ENCODE measurements around the gene NPR1.

GRCh38 chr1:153693466-153693865, 15.0 kb downstream of the NPR1 start:
- TF ChIP-seq CTCF (conservative IDR thresholded peaks at IDR 0.05; ENCODE audit: low read depth, low read length) (no peak), POLR2A (IDR thresholded peaks at IDR 0.05; ENCODE audit: low read depth, low read length) (no peak), RAD21 (IDR thresholded peaks at IDR 0.05; ENCODE audit: low read length) (no peak), MAZ (IDR thresholded peaks at IDR 0.05; ENCODE audit: borderline replicate concordance, low read depth, low read length) (no peak), ELK1 (IDR thresholded peaks at IDR 0.05; ENCODE audit: borderline replicate concordance, low read depth, low read length) (no peak), CEBPB (IDR thresholded peaks at IDR 0.05; ENCODE audit: low read depth, low read length) (no peak), NFE2L2 (IDR thresholded peaks at IDR 0.05; ENCODE audit: low read depth, low read length) (no peak)
